ES-I3 (cell line): Measurements from ENCODE around the gene COX5B.
"Not testable (repeated sequence)": the region's sequence is repeated elsewhere in the genome, so short reads cannot be mapped to it uniquely, and the experiment has no call there.

Source experiments
- H3K36me3 ChIP-seq: 2 replicates; pipeline ENCODE4 v1.6.1; 2013; ENCODE audit warnings: mild to moderate bottlenecking, low read length, control low read depth, moderate library complexity; ENCODE audit not compliant: insufficient read depth
- H3K4me1 ChIP-seq: 2 replicates; pipeline ENCODE4 v1.6.1; 2013; ENCODE audit warnings: mild to moderate bottlenecking, control low read depth, low read length; ENCODE audit not compliant: insufficient read depth
- H3K9ac ChIP-seq: 2 replicates; pipeline ENCODE4 v1.6.1; 2013; ENCODE audit warnings: low read depth, mild to moderate bottlenecking, low read length, moderate library complexity
- H3K9me3 ChIP-seq: 2 replicates; pipeline ENCODE4 v1.6.1; 2013; ENCODE audit warnings: mild to moderate bottlenecking, low read length, moderate library complexity; ENCODE audit not compliant: control insufficient read depth, insufficient read depth

The COX5B gene, protein sequence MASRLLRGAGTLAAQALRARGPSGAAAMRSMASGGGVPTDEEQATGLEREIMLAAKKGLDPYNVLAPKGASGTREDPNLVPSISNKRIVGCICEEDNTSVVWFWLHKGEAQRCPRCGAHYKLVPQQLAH

GRCh38 chr2:97645695-97646629, at the start of gene COX5B:
COX5B (plus strand) TSS chr2:97646062; CDS start chr2:97646087, 25 bp downstream.
- H3K4me1 ChIP-seq, result no peaks in the 10 kb centered on the region
- peak within 1 kb of the TSS; percentile 88 for H3K9ac ChIP-seq
- no peaks in the 10 kb centered on the region for H3K9me3 ChIP-seq
- H3K36me3 ChIP-seq, result peaks cover 16% of the 10 kb centered on the region

DNA sequence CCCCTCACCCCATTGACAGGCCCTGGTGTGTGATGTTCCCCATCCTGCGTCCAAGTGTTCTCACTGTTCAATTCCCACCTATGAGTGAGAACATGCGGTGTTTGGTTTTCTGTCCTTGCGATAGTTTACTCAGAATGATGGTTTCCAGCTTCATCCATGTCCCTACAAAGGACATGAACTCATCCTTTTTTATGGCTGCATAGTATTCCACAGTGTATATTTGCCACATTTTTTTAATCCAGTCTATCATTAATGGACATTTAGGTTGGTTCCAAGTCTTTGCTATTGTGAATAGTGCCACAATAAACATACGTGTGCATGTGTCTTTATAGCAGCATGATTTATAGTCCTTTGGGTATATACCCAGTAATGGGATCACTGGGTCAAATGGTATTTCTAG, 49.7 kb upstream of the COX5B start:
- H3K4me1 ChIP-seq, H3K9ac ChIP-seq, H3K36me3 ChIP-seq, H3K9me3 ChIP-seq: not testable (repeated sequence)

- H3K9ac ChIP-seq, H3K4me1 ChIP-seq: not testable (repeated sequence)
Observed at GRCh38 chr2:97601537-97601936, 44.3 kb upstream of the COX5B start.

GRCh38 chr2:97605109-97605508, 40.8 kb upstream of the COX5B start:
- H3K4me1 ChIP-seq, H3K9ac ChIP-seq, H3K9me3 ChIP-seq, H3K36me3 ChIP-seq: not testable (repeated sequence)

More at GRCh38 chr2:97601537-97601936, 44.3 kb upstream of the COX5B start:
- not testable (repeated sequence) for H3K36me3 ChIP-seq, H3K9me3 ChIP-seq

DNA sequence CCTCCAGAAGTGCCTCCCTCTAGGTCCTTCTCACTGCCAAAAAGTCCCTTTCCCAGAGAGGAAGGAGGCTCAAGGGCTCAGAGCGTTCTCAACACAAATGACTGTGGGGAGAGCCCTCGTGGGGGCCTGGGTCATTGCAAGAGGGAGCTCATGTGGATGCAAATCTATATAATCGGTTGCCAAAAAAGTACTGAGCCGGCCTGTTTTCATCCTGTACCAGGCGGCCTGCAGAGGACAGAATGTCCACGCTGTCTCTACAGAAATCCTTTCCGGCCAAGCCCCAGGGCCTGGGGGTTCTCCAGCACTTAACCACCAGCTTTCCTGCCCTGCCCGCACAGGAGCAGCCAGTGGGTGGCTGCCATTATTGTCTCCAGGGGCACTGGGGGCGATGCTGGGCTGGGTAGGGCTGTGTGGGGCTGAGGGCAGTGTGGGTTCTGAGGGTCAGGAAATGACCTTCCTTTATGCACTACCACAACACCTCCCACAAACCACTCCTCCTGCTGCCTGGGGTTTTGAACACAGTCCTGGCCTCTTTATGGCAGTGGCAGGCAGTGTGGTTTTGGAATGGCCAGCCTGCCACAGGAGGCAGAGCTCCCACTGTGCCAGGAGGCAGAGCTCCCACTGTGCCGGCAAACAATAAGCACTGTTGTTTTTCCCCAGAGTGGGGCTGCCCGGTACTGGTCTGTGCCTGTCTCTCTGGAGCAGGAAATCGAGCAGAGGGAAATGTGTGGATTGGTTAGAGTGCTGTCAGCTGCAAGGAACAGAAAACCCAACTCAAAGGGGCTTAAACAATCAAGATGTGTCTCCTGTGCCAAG, 40.1 kb upstream of the COX5B start:
- H3K9ac ChIP-seq, H3K36me3 ChIP-seq, H3K4me1 ChIP-seq, H3K9me3 ChIP-seq: not testable (repeated sequence)

- not testable (repeated sequence) for H3K4me1 ChIP-seq, H3K36me3 ChIP-seq, H3K9me3 ChIP-seq, H3K9ac ChIP-seq
Observed at GRCh38 chr2:97608745-97609144, 37.1 kb upstream of the COX5B start.

GRCh38 chr2:97611895-97612294, 34.0 kb upstream of the COX5B start:
- H3K9me3 ChIP-seq, H3K4me1 ChIP-seq, H3K36me3 ChIP-seq, H3K9ac ChIP-seq: not testable (repeated sequence)

DNA sequence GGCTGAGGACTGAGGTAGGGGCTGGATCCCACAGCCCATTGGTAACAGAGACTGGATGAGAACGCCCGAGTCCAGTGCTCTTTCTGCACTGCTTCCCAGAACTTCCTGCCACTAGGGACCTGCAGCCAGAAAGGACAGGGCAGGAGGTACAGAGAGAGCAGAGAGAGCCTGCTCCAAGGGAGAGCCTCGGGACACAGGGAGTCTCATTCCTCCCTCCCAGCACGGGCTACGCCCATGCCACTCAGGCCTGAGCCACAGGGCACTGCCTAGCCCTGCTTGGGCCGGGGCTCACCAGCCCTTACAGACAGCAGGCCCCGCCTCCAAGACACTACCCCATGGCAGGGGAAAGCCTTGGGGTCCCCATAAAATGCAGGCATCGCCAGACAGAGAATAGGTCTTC, 30.1 kb upstream of the COX5B start:
- not testable (repeated sequence) for H3K9ac ChIP-seq, H3K36me3 ChIP-seq, H3K4me1 ChIP-seq, H3K9me3 ChIP-seq

GRCh38 chr2:97617911-97618310, 28.0 kb upstream of the COX5B start:
- H3K36me3 ChIP-seq, result no peaks in the 10 kb centered on the region
- H3K9ac ChIP-seq, result no peak overlapping the region
- no peaks in the 10 kb centered on the region for H3K9me3 ChIP-seq
- no peaks in the 10 kb centered on the region for H3K4me1 ChIP-seq

GRCh38 chr2:97618939-97619827, 26.7 kb upstream of the COX5B start:
- H3K9me3 ChIP-seq, H3K36me3 ChIP-seq, H3K9ac ChIP-seq, H3K4me1 ChIP-seq: not testable (repeated sequence)

GRCh38 chr2:97620492-97620891, 25.4 kb upstream of the COX5B start:
- not testable (repeated sequence) for H3K36me3 ChIP-seq, H3K9ac ChIP-seq, H3K9me3 ChIP-seq, H3K4me1 ChIP-seq

- not testable (repeated sequence) for H3K4me1 ChIP-seq, H3K36me3 ChIP-seq, H3K9me3 ChIP-seq, H3K9ac ChIP-seq
Observed at GRCh38 chr2:97622976-97623375, 22.9 kb upstream of the COX5B start.

GRCh38 chr2:97625354-97626048, 20.4 kb upstream of the COX5B start:
- not testable (repeated sequence) for H3K4me1 ChIP-seq, H3K9ac ChIP-seq, H3K36me3 ChIP-seq, H3K9me3 ChIP-seq

GRCh38 chr2:97626049-97626430, 19.8 kb upstream of the COX5B start:
- H3K9me3 ChIP-seq, H3K36me3 ChIP-seq, H3K9ac ChIP-seq: not testable (repeated sequence)

More at GRCh38 chr2:97626049-97626430, 19.8 kb upstream of the COX5B start:
- not testable (repeated sequence) for H3K4me1 ChIP-seq
